Caco-2 (cell line): ENCODE data around the gene USP46. TPM values are rescaled to one million over a fixed set of nuclear protein-coding genes. Genes with fewer than 3 reads are reported as not detected.

Experiments
- BruUV-seq: library from RNA; stranded (reverse); fragments of 400-500 nt; replicated peaks from 2 replicates; lab custom pipeline; 2021; lab: Mats Ljungman, UMichigan
- CTCF ChIA-PET: fragments of 300-600 bp; sonication (Branson Sonifier 250); formaldehyde crosslinking; loops from one replicate; lab custom pipeline; 2022; ENCODE audit warnings: antibody characterized with exemption; lab: Charles Lee
- POLR2A ChIA-PET: fragments of 300-600 bp; sonication (Branson Sonifier 250); formaldehyde crosslinking; loops from one replicate; lab custom pipeline; 2022; ENCODE audit warnings: antibody characterized with exemption; lab: Charles Lee
- DNase-seq, 2 experiments: peaks; one replicate each; pipeline versions ENCODE4 v3.0.0 to v3.0.0-alpha.2; 2020 to 2022
- H3K27me3 ChIP-seq: replicated peaks from 2 replicates; pipeline ENCODE4 v1.6.0; 2011; ENCODE audit warnings: low read length; ENCODE audit not compliant: control insufficient read depth, insufficient read depth
- H3K36me3 ChIP-seq: 2 replicates; pipeline ENCODE4 v1.5.1; 2011; ENCODE audit warnings: low read length; ENCODE audit not compliant: control insufficient read depth, insufficient read depth
- H3K4me1 ChIP-seq: fragments of 250-450 bp; sonication (Bioruptor Pico); 2 replicates; pipeline ENCODE4 v1.5.1; 2020; ENCODE audit warnings: mild to moderate bottlenecking
- H3K4me3 ChIP-seq: 2 replicates; pipeline ENCODE4 v1.5.1; 2011; ENCODE audit warnings: low read depth, mild to moderate bottlenecking, control low read depth, low read length
- H3K9me3 ChIP-seq: fragments of 250-450 bp; sonication (Bioruptor Pico); 2 replicates; pipeline ENCODE4 v1.5.1; 2020; ENCODE audit warnings: mild to moderate bottlenecking, moderate library complexity
- H3K27ac Mint-ChIP-seq: one replicate; pipeline ENCODE4 v1.8.0; 2022; ENCODE audit warnings: mixed read lengths; ENCODE audit not compliant: unreplicated experiment
- H3K27me3 Mint-ChIP-seq: one replicate; pipeline ENCODE4 v1.8.0; 2022; ENCODE audit warnings: mixed read lengths; ENCODE audit not compliant: insufficient read depth, unreplicated experiment
- H3K36me3 Mint-ChIP-seq: one replicate; pipeline ENCODE4 v1.8.0; 2022; ENCODE audit warnings: mild to moderate bottlenecking, mixed read lengths; ENCODE audit not compliant: insufficient read depth, unreplicated experiment
- H3K4me1 Mint-ChIP-seq: one replicate; pipeline ENCODE4 v1.8.0; 2022; ENCODE audit warnings: low read depth, mixed read lengths; ENCODE audit not compliant: unreplicated experiment
- H3K4me3 Mint-ChIP-seq: one replicate; pipeline ENCODE4 v1.8.0; 2022; ENCODE audit warnings: mild to moderate bottlenecking, moderate library complexity, mixed read lengths; ENCODE audit not compliant: unreplicated experiment
- H3K9me3 Mint-ChIP-seq: one replicate; pipeline ENCODE4 v1.8.0; 2022; ENCODE audit warnings: mixed read lengths; ENCODE audit not compliant: unreplicated experiment
- CTCF ChIP-seq, 2 experiments: fragments of 200-600 bp in 1 of 2; IDR thresholded peaks; 1 replicate in 1 of 2; 2 replicates in 1 of 2; pipeline versions ENCODE4 v1.5.1 to v1.8.0; 2011 to 2022; ENCODE audit warnings: antibody characterized with exemption in 1 of 2, control low read depth in 1 of 2, inconsistent platforms in 1 of 2, low read depth in 1 of 2, low read length in 1 of 2, mild to moderate bottlenecking in 1 of 2, moderate library complexity in 1 of 2; ENCODE audit not compliant: insufficient read depth in 1 of 2, severe bottlenecking in 1 of 2, unreplicated experiment in 1 of 2
- intact Hi-C: fragments of 100-400 bp; cut with micrococcal nuclease; formaldehyde crosslinking; loops from one replicate; pipeline ENCODE4 v1.10.0; 2022; ENCODE audit not compliant: unreplicated experiment
- total RNA-seq: library from RNA; stranded (reverse); gene quantifications from 2 replicates; pipeline ENCODE4 v1.2.3, GENCODE V29; 2022

USP46 gene
- total RNA-seq, 1 experiment from 2014 or later, result 32.2 TPM

GRCh38 chr4:52606040-52606439 is 53.1 kb downstream of the USP46 start:
- BruUV-seq, result no TSS peak
- no peak overlapping the region for H3K4me3 Mint-ChIP-seq
- H3K27ac Mint-ChIP-seq, result no peak overlapping the region
- Histone ChIP-seq H3K4me1 (no peaks in the 10 kb centered on the region), H3K36me3 (no peaks in the 10 kb centered on the region), H3K4me3 (no peak overlapping the region), H3K9me3 (no peaks in the 10 kb centered on the region), H3K27me3 (no peaks in the 10 kb centered on the region)
- ChIA-PET POLR2A (no interaction called here), CTCF (no interaction called here)
- no peaks in the 10 kb centered on the region for H3K27me3 Mint-ChIP-seq
- DNase-seq, result no peak
- no peaks in the 10 kb centered on the region for H3K4me1 Mint-ChIP-seq
- TF ChIP-seq CTCF (IDR thresholded peaks at IDR 0.05; ENCODE audit: insufficient read depth in 1 of 2, low read depth in 1 of 2, low read length in 1 of 2, severe bottlenecking in 1 of 2, unreplicated experiment in 1 of 2), result no peak
- peaks cover 43% of the 10 kb centered on the region for H3K36me3 Mint-ChIP-seq
- intact Hi-C loops, result no loop called here
- H3K9me3 Mint-ChIP-seq, result no peaks in the 10 kb centered on the region

- BruUV-seq, result no TSS peak
- H3K4me1 ChIP-seq, result no peaks in the 10 kb centered on the region
Measured at GRCh38 chr4:52604215-52604614, 54.9 kb downstream of the USP46 start.

DNA sequence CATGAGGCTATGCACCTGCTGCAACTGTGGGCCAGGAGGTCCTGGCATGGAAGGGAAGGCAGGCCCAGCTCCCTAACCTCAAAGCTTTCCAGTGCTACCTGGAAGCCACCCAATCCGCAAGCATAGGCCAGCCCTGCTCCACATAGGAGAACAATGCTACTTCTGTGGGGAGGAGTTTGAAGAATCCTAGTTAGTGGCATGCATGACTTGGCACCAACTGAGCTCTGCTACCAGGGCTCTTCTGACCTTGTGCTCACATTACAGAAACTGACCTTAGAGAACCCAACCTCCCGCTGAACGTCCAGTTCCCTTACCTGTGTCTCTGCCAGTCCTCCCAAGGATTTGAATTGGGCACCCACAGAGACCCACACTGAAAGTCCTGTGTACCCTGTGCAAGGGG is 58.8 kb downstream of the USP46 start:
- no peaks in the 10 kb centered on the region for H3K36me3 ChIP-seq

More at GRCh38 chr4:52604215-52604614, 54.9 kb downstream of the USP46 start:
- H3K4me1 Mint-ChIP-seq, result no peaks in the 10 kb centered on the region
- TF ChIP-seq CTCF (IDR thresholded peaks at IDR 0.05; ENCODE audit: insufficient read depth in 1 of 2, low read depth in 1 of 2, low read length in 1 of 2, severe bottlenecking in 1 of 2, unreplicated experiment in 1 of 2), result no peak
- H3K27me3 Mint-ChIP-seq, result no peaks in the 10 kb centered on the region
- H3K36me3 Mint-ChIP-seq, result peaks cover 25% of the 10 kb centered on the region
- DNase-seq, result no peak
- H3K9me3 Mint-ChIP-seq, result no peaks in the 10 kb centered on the region
- no peaks in the 10 kb centered on the region for H3K27me3 ChIP-seq
- H3K4me3 ChIP-seq, result no peak overlapping the region
- no peak overlapping the region for H3K4me3 Mint-ChIP-seq
- no peaks in the 10 kb centered on the region for H3K36me3 ChIP-seq
- intact Hi-C loops, result no loop called here
- no peak overlapping the region for H3K27ac Mint-ChIP-seq
- H3K9me3 ChIP-seq, result no peaks in the 10 kb centered on the region
- ChIA-PET POLR2A (no interaction called here), CTCF (no interaction called here)

More for the DNA sequence above, 58.8 kb downstream of the USP46 start:
- Mint-ChIP-seq H3K4me1 (no peaks in the 10 kb centered on the region), H3K4me3 (no peak overlapping the region), H3K27me3 (no peaks in the 10 kb centered on the region), H3K9me3 (no peaks in the 10 kb centered on the region), H3K36me3 (peaks cover 14% of the 10 kb centered on the region), H3K27ac (no peak overlapping the region)
- CTCF ChIA-PET, result no interaction called here
- BruUV-seq, result no TSS peak
- H3K27me3 ChIP-seq, result no peaks in the 10 kb centered on the region
- no peaks in the 10 kb centered on the region for H3K4me1 ChIP-seq
- H3K4me3 ChIP-seq, result no peak overlapping the region
- no peak for TF ChIP-seq CTCF (IDR thresholded peaks at IDR 0.05; ENCODE audit: insufficient read depth in 1 of 2, low read depth in 1 of 2, low read length in 1 of 2, severe bottlenecking in 1 of 2, unreplicated experiment in 1 of 2)
- intact Hi-C loops, result no loop called here
- DNase-seq, result no peak
- POLR2A ChIA-PET, result no interaction called here
- no peaks in the 10 kb centered on the region for H3K9me3 ChIP-seq
